Body of pancreas (tissue), 4 donors: ENCODE data around the gene SNRNP48.

ENCODE experiments used
- POLR2A ChIP-seq, 3 donors: fragments of 450-650 bp; IDR thresholded peaks; one replicate each; pipeline ENCODE4 v1.6.1; 2016; ENCODE audit warnings: antibody characterized with exemption in 3 of 3, mild to moderate bottlenecking in 2 of 3
- TF ChIP-seq, protein P1 (sequence below), 7 experiments: fragments of 450-650 bp in 4 of 7; fragments of 200-600 bp in 3 of 7; sonication (generic) in 3 of 7; IDR thresholded peaks; one replicate each; pipeline ENCODE4 v1.5.1; 2016 to 2019; ENCODE audit warnings: antibody characterized with exemption in 7 of 7

DNA sequence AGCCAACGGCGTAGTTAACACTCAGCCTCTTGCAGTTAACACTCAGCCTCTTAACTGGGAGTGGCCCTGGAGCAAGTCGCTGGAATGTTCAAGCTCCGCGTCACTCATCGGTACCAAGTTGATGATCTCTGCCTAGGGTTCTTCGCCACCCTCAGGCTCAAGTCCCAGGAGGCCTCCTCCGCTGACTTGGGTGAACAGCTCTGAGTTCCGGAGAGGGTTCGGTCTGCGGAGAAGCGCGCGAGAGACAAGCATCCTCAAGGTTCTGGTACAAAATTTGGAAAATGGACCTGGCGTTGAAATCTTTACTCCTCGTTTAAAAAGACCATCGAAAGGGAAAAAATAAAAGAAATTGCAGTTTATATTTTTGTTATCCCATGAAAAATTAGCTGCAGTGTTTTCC lies 49.4 kb upstream of the SNRNP48 start:
- TF ChIP-seq POLR2A (IDR thresholded peaks at IDR 0.05) = no peak
- TF ChIP-seq, protein P1, sequence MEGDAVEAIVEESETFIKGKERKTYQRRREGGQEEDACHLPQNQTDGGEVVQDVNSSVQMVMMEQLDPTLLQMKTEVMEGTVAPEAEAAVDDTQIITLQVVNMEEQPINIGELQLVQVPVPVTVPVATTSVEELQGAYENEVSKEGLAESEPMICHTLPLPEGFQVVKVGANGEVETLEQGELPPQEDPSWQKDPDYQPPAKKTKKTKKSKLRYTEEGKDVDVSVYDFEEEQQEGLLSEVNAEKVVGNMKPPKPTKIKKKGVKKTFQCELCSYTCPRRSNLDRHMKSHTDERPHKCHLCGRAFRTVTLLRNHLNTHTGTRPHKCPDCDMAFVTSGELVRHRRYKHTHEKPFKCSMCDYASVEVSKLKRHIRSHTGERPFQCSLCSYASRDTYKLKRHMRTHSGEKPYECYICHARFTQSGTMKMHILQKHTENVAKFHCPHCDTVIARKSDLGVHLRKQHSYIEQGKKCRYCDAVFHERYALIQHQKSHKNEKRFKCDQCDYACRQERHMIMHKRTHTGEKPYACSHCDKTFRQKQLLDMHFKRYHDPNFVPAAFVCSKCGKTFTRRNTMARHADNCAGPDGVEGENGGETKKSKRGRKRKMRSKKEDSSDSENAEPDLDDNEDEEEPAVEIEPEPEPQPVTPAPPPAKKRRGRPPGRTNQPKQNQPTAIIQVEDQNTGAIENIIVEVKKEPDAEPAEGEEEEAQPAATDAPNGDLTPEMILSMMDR (IDR thresholded peaks at IDR 0.05) = no peak
